ENCODE data around the gene LBHD2.
"Not testable (repeated sequence)": the region's sequence is repeated elsewhere in the genome, so short reads cannot be mapped to it uniquely, and the experiment has no call there.

LBHD2 gene

GRCh38 chr14:103104654-103105452, 20.8 kb downstream of the LBHD2 start:
- DNase-seq, result no peak

- DNase-seq, result no peak
These were observed 21.7 kb downstream of the LBHD2 start for GRCh38 chr14:103105580-103106150.

GRCh38 chr14:103107455-103107854, 23.4 kb downstream of the LBHD2 start:
- DNase-seq, result no peak

GRCh38 chr14:103107941-103108748, 24.1 kb downstream of the LBHD2 start:
- no peak for DNase-seq

- no peak for DNase-seq
These were observed 24.8 kb downstream of the LBHD2 start for GRCh38 chr14:103108749-103109207.

- DNase-seq, result no peak
These were observed 25.8 kb downstream of the LBHD2 start for GRCh38 chr14:103109535-103110441.

- no peak for DNase-seq
These were observed 26.7 kb downstream of the LBHD2 start for GRCh38 chr14:103110681-103111231.

- no peak for DNase-seq
These were observed 27.3 kb downstream of the LBHD2 start for GRCh38 chr14:103111232-103111868.

- no peak for DNase-seq
These were observed 28.6 kb downstream of the LBHD2 start for GRCh38 chr14:103112400-103113243.

- DNase-seq, result no peak
These were observed 29.3 kb downstream of the LBHD2 start for GRCh38 chr14:103113303-103113702.

GRCh38 chr14:103113774-103114173, 29.8 kb downstream of the LBHD2 start:
- DNase-seq, result no peak

- DNase-seq, result not testable (repeated sequence)
These were observed 31.2 kb downstream of the LBHD2 start for GRCh38 chr14:103115086-103115679.

- DNase-seq, result no peak
These were observed 32.0 kb downstream of the LBHD2 start for GRCh38 chr14:103115845-103116572.

- DNase-seq, result no peak
These were observed 32.6 kb downstream of the LBHD2 start for GRCh38 chr14:103116636-103117035.

GRCh38 chr14:103117499-103117898, 33.5 kb downstream of the LBHD2 start:
- not testable (repeated sequence) for DNase-seq

GRCh38 chr14:103118018-103118662, 34.1 kb downstream of the LBHD2 start:
- no peak for DNase-seq

- DNase-seq, result no peak
These were observed 34.8 kb downstream of the LBHD2 start for GRCh38 chr14:103118663-103119404.

- DNase-seq, result not testable (repeated sequence)
These were observed 35.5 kb downstream of the LBHD2 start for GRCh38 chr14:103119527-103119926.
